Measurements from ENCODE around the gene DYNC1I2. TPM values are rescaled to one million over a fixed set of nuclear protein-coding genes. Genes with fewer than 3 reads are reported as not detected.
A peak's percentile ranks its signal among the peaks of the same experiment; 100 is the strongest.

The DYNC1I2 gene
- total RNA-seq, 1 experiment from 2014 or later: 39.4 TPM

DNA sequence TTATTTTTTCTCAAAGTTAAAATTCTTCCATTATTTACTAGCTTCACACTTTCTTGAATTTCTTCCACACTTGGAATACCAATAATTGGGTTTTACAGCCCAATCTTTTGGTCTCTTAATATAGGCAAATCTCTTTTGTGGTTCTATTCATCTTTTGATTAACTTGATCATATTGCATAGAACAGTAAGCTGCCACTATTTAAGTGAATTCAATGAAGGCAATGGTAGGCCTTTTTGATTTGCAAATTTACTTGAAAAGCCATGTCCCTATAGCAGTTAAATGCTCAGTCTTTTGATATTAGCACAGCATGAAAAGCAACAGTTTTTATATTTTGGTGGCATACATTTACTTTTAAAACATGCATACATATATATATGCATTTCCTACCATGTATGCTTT, 20.2 kb upstream of the DYNC1I2 start:
- Histone ChIP-seq H3K9me2 (ENCODE audit: insufficient read depth) (no peaks in the 10 kb centered on the region), H3K9me3 (ENCODE audit: control insufficient read depth in 1 of 2, insufficient read depth in 1 of 2, low read depth in 1 of 2, low read length in 2 of 2) (no peaks in the 10 kb centered on the region), H4K20me1 (ENCODE audit: insufficient read depth) (no peaks in the 10 kb centered on the region), H3K9ac (ENCODE audit: low read length) (no peak overlapping the region), H3K27me3 (ENCODE audit: insufficient read depth, low read length) (no peaks in the 10 kb centered on the region), H3K4me3 (replicated peaks in 1 of 2; ENCODE audit: low read depth in 1 of 2, low read length in 2 of 2) (no peak overlapping the region), H2AFZ (ENCODE audit: low read depth, low read length, poor library complexity, severe bottlenecking) (peak overlapping the region; percentile 3), H3K36me3 (ENCODE audit: control insufficient read depth in 1 of 2, insufficient read depth in 2 of 2, low read length in 2 of 2) (no peaks in the 10 kb centered on the region), H3K4me2 (ENCODE audit: low read length) (no peak overlapping the region), H3K4me1 (ENCODE audit: control insufficient read depth in 1 of 2, insufficient read depth in 2 of 2, low read length in 2 of 2) (no peaks in the 10 kb centered on the region), H3K27ac (ENCODE audit: low read depth, low read length) (no peak overlapping the region), H3K79me2 (ENCODE audit: insufficient read depth, low read length) (no peaks in the 10 kb centered on the region)
- ChIA-PET POLR2A (no interaction called here), CTCF (no interaction called here), RAD21 (ENCODE audit: low non-redundant PET in 1 of 2, low total read pairs in 2 of 2, uncharacterized antibody in 2 of 2, unreplicated experiment in 2 of 2) (no interaction called here)
- intact Hi-C loops (cut with micrococcal nuclease): no loop called here
- no peak for ATAC-seq
- BruUV-seq (replicated peaks): no TSS peak
- TF ChIP-seq JUND (IDR thresholded peaks at IDR 0.05) (no peak), ZNF274 (IDR thresholded peaks at IDR 0.05; ENCODE audit: low read depth, low read length) (no peak), SP1 (IDR thresholded peaks at IDR 0.05; ENCODE audit: low read depth) (no peak), FOSL1 (IDR thresholded peaks at IDR 0.05; ENCODE audit: low read depth) (no peak), POLR2AphosphoS5 (IDR thresholded peaks at IDR 0.05; ENCODE audit: low read depth, low read length) (no peak), RAD21 (IDR thresholded peaks at IDR 0.05; ENCODE audit: low read depth) (no peak), SIN3A (IDR thresholded peaks at IDR 0.05; ENCODE audit: low read depth) (no peak), CTCF (IDR thresholded peaks at IDR 0.05 in 2 of 3, conservative IDR thresholded peaks at IDR 0.05 in 1 of 3; ENCODE audit: borderline replicate concordance in 1 of 3, insufficient read depth in 1 of 3, low read depth in 2 of 3, low read length in 2 of 3) (no peak), SRF (IDR thresholded peaks at IDR 0.05; ENCODE audit: low read depth) (no peak), POLR2A (IDR thresholded peaks at IDR 0.05; ENCODE audit: borderline replicate concordance, extremely low read depth, insufficient read depth, insufficient read length) (no peak), CBX3 (IDR thresholded peaks at IDR 0.05; ENCODE audit: low read depth) (no peak), EGR1 (IDR thresholded peaks at IDR 0.05; ENCODE audit: low read depth) (no peak)
- TF ChIP-seq, protein P1, sequence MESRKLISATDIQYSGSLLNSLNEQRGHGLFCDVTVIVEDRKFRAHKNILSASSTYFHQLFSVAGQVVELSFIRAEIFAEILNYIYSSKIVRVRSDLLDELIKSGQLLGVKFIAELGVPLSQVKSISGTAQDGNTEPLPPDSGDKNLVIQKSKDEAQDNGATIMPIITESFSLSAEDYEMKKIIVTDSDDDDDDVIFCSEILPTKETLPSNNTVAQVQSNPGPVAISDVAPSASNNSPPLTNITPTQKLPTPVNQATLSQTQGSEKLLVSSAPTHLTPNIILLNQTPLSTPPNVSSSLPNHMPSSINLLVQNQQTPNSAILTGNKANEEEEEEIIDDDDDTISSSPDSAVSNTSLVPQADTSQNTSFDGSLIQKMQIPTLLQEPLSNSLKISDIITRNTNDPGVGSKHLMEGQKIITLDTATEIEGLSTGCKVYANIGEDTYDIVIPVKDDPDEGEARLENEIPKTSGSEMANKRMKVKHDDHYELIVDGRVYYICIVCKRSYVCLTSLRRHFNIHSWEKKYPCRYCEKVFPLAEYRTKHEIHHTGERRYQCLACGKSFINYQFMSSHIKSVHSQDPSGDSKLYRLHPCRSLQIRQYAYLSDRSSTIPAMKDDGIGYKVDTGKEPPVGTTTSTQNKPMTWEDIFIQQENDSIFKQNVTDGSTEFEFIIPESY (IDR thresholded peaks at IDR 0.05; ENCODE audit: extremely low read depth, insufficient replicate concordance, low read length): no peak
- TF ChIP-seq, protein P2, sequence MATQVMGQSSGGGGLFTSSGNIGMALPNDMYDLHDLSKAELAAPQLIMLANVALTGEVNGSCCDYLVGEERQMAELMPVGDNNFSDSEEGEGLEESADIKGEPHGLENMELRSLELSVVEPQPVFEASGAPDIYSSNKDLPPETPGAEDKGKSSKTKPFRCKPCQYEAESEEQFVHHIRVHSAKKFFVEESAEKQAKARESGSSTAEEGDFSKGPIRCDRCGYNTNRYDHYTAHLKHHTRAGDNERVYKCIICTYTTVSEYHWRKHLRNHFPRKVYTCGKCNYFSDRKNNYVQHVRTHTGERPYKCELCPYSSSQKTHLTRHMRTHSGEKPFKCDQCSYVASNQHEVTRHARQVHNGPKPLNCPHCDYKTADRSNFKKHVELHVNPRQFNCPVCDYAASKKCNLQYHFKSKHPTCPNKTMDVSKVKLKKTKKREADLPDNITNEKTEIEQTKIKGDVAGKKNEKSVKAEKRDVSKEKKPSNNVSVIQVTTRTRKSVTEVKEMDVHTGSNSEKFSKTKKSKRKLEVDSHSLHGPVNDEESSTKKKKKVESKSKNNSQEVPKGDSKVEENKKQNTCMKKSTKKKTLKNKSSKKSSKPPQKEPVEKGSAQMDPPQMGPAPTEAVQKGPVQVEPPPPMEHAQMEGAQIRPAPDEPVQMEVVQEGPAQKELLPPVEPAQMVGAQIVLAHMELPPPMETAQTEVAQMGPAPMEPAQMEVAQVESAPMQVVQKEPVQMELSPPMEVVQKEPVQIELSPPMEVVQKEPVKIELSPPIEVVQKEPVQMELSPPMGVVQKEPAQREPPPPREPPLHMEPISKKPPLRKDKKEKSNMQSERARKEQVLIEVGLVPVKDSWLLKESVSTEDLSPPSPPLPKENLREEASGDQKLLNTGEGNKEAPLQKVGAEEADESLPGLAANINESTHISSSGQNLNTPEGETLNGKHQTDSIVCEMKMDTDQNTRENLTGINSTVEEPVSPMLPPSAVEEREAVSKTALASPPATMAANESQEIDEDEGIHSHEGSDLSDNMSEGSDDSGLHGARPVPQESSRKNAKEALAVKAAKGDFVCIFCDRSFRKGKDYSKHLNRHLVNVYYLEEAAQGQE (IDR thresholded peaks at IDR 0.05; ENCODE audit: low read depth): no peak
- no peak for DNase-seq (ENCODE audit: low read depth, low spot score)
